ENCODE measurements around the gene EDEM1.
"Not testable (repeated sequence)": the region's sequence is repeated elsewhere in the genome, so short reads cannot be mapped to it uniquely, and the experiment has no call there.

Gene EDEM1

DNA sequence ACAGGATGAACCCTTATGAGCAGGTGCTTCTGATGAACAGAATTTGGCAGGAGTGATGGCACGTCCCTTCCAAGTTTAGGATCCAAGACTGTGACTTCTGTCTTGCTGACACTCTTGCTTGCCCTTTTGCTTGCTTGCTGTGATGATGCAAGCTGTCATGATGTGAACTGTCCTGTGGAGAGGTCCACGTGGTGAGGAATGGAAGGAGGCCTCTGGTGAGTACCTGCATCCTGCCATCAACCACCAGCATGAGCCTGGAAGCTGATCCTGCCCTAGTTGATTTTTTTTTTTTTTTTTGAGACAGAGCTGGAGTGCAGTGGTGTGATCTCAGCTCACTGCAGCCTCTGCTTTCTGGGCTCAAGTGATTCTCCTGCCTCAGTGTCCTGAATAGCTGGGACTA is 45.5 kb downstream of the EDEM1 start:
- TF ChIP-seq, protein P1, sequence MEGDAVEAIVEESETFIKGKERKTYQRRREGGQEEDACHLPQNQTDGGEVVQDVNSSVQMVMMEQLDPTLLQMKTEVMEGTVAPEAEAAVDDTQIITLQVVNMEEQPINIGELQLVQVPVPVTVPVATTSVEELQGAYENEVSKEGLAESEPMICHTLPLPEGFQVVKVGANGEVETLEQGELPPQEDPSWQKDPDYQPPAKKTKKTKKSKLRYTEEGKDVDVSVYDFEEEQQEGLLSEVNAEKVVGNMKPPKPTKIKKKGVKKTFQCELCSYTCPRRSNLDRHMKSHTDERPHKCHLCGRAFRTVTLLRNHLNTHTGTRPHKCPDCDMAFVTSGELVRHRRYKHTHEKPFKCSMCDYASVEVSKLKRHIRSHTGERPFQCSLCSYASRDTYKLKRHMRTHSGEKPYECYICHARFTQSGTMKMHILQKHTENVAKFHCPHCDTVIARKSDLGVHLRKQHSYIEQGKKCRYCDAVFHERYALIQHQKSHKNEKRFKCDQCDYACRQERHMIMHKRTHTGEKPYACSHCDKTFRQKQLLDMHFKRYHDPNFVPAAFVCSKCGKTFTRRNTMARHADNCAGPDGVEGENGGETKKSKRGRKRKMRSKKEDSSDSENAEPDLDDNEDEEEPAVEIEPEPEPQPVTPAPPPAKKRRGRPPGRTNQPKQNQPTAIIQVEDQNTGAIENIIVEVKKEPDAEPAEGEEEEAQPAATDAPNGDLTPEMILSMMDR (IDR thresholded peaks at IDR 0.05; ENCODE audit: low read depth, low read length), result no peak
- no peak for DNase-seq (ENCODE audit: extremely low read depth, low read depth)

DNA sequence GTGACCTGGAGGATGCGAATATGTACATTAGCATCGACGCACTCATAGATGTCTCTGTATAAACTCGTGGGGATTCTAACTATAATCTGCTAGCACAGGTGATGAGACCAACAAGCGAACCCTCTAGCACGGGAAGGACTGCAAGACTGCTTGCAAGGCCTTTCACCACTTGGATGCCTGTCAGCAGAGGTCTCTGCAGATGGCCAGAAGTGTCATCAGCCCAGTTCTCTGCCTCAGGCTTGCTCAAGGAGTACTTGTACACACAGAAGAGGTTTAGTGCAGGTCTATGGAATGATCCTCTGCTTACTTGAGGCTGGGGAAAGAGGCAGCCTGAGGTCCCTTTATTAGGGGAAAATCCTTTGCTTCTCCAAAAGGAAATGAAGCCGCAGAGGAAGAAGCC is 48.1 kb downstream of the EDEM1 start:
- no peak for DNase-seq (ENCODE audit: extremely low read depth, low read depth)
- TF ChIP-seq, protein P1 (IDR thresholded peaks at IDR 0.05; ENCODE audit: low read depth, low read length), result no peak

DNA sequence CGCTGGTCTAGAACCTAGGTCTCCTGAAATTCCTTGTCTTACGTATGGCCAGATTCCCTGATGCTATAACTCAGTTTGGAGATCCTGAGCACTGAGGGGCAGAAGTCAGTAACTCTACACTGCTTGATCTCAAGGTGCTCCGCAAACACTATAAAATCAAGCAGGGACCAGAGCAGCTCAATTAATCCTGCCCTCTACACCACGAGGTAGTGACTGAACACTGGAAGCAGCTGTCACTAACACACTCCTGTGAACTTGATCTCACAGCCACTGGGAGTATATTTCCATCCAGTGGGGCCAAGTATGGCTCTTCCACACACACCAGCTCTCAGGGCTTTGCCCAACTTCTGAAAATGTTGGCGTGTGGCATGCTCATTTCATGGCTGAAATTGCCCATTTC is 51.0 kb downstream of the EDEM1 start:
- DNase-seq (ENCODE audit: extremely low read depth, low read depth), result no peak
- TF ChIP-seq, protein P1 (IDR thresholded peaks at IDR 0.05; ENCODE audit: low read depth, low read length), result no peak

DNA sequence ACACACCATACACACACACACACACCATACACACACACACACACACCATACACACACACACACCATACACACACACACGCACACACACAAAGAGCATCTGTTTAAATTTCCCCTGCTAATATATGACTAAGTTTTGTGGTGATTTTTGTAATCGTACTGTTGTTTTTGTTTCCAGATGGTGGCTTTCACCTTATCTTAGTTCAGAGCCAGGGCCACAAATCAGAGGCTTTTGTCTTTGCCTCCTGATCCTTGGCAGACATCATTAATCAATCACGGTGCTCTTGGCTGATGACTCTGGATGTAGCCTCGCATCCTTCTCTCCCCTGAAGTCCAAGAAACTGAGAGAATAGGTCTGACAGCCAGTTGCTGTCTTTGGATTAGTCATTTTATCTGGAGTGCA is 52.1 kb downstream of the EDEM1 start:
- TF ChIP-seq, protein P1 (IDR thresholded peaks at IDR 0.05; ENCODE audit: low read depth, low read length), result no peak
- no peak for DNase-seq (ENCODE audit: extremely low read depth, low read depth)

DNA sequence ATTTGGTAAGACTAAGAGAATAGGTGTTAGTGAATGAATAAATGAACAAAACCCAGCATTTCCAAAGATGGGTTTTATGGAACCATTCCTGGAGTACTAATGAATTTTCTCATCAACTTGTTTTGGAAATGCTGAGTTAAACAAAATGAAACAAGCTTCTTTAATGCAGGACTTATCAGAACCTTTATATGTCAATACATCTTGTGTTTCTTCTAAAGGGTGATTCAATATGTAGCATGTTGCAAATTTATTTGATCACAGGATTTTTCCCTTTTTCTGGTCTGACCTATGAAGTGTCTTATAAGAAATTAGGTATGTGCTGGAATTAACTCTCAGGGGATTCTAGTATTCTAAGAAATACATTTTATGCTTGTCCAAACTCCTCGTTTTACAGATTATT is 53.2 kb downstream of the EDEM1 start:
- TF ChIP-seq, protein P1 (IDR thresholded peaks at IDR 0.05; ENCODE audit: low read depth, low read length), result no peak
- DNase-seq (ENCODE audit: extremely low read depth, low read depth), result no peak

DNA sequence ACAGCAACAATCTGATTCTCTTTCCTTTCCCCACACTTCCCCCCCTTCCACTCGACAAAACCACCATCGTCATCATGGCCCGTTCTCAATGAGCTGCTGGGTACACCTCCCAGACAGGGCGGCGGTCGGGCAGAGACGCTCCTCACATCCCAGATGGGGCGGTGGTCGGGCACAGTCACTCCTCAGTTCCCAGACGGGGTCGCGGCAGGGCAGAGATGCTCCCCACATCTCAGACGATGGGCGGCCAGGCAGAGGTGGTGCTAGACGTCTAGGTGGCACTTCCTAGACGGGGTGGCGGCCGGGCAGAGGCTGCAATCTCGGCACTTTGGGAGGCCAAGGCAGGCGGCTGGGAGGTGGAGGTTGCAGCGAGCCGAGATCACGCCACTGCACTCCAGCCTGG is 55.3 kb downstream of the EDEM1 start:
- DNase-seq (ENCODE audit: extremely low read depth, low read depth), result not testable (repeated sequence)

DNA sequence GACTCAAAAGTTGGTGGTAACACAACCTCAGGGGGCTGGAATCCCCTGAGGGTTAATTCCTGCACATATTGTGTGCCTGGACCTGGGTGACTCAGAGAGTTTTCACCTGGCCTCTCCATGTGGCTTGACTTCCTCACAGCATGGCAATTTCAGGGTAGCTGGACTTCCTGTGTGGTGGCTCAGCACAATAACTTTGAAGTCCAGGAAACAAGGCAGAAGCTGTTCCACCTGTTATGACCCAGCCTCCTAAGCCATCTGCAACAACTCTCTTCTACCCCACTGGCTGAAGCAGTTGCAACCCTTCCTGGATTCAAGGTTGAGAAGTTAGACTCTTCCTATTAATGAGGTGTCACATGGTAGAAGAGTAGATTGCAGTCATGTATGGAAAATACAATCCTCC is 58.4 kb downstream of the EDEM1 start:
- TF ChIP-seq, protein P1 (IDR thresholded peaks at IDR 0.05; ENCODE audit: low read depth, low read length), result no peak
- DNase-seq (ENCODE audit: extremely low read depth, low read depth), result no peak

DNA sequence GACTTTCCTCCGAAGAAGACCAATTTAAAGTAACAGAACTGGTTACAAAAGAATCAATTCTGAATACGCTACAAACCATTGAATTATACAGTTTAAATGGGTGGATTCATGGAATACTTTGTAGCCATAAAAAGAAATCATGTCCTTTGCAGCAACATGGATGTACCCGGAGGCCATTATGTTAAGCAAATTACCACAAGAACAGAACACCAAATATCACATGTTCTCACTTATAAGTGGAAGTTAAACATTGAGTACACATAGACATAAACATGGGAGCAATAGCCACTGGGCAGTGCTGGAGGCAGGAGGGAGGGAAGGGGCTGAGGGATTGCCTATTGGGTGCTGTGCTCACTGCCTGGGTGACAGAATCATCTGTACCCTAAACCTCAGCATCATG is 61.3 kb downstream of the EDEM1 start:
- DNase-seq (ENCODE audit: extremely low read depth, low read depth), result no peak
- TF ChIP-seq, protein P1 (IDR thresholded peaks at IDR 0.05; ENCODE audit: low read depth, low read length), result no peak
